Gastrocnemius medialis (tissue), 4 donors: ENCODE data around the gene ERCC2. TPM values are rescaled to one million over a fixed set of nuclear protein-coding genes. Genes with fewer than 3 reads are reported as not detected.

Experiments
- ATAC-seq, 2 donors: fragments of 150-250 bp; one replicate each; pipeline ENCODE4 v1.9.1; 2016
- DNase-seq, 2 donors: peaks; one replicate each; pipeline ENCODE4 v3.0.0-alpha.2; 2019
- H3K27ac ChIP-seq, 4 donors: fragments of 200-600 bp; sonication (generic); 1 replicate in 1 of 4; 2 replicates in 3 of 4; pipeline ENCODE4 v1.5.1; 2016 to 2018; ENCODE audit warnings: mild to moderate bottlenecking in 2 of 4, moderate library complexity in 1 of 4
- H3K27me3 ChIP-seq, 3 donors: fragments of 200-600 bp; sonication (generic) in 2 of 3; 1 replicate in 1 of 3; 2 replicates in 2 of 3; pipeline versions ENCODE4 v1.5.1 to v1.6.0; 2016 to 2019; ENCODE audit warnings: mild to moderate bottlenecking in 1 of 3, moderate library complexity in 1 of 3
- H3K36me3 ChIP-seq, 2 donors: fragments of 200-600 bp; sonication (generic) in 1 of 2; one replicate each; pipeline ENCODE4 v1.5.1; 2017 to 2018
- H3K4me1 ChIP-seq, 2 donors: fragments of 200-600 bp; sonication (generic) in 1 of 2; one replicate each; pipeline ENCODE4 v1.5.1; 2016 to 2017; ENCODE audit warnings: mild to moderate bottlenecking in 2 of 2
- H3K4me3 ChIP-seq, 4 donors: fragments of 200-600 bp; sonication (generic) in 3 of 4; 1 replicate in 1 of 4; 2 replicates in 3 of 4; pipeline ENCODE4 v1.5.1; 2016 to 2019; ENCODE audit warnings: mild to moderate bottlenecking in 2 of 4
- H3K9me3 ChIP-seq, 3 donors: fragments of 200-600 bp; sonication (generic) in 2 of 3; 1 replicate in 1 of 3; 2 replicates in 2 of 3; pipeline ENCODE4 v1.5.1; 2016 to 2019
- POLR2A ChIP-seq, 2 donors: fragments of 450-650 bp; IDR thresholded peaks; one replicate each; pipeline ENCODE4 v1.6.1; 2017; ENCODE audit warnings: antibody characterized with exemption in 2 of 2, mild to moderate bottlenecking in 2 of 2, moderate library complexity in 2 of 2
- in situ Hi-C, 4 donors: fragments of 200-750 bp; cut with MboI; loops; one replicate each; pipeline versions ENCODE4 v1.15.0 to v1.8.0; 2017; ENCODE audit warnings: low sequenced_read_pairs in 4 of 4
- intact Hi-C: fragments of 100-400 bp; cut with DNase I; formaldehyde crosslinking; loops from one replicate; pipeline ENCODE4 v1.15.1; 2023; ENCODE audit warnings: low total_unique reads
- total RNA-seq, 4 donors: library from RNA; depleted of rRNA; stranded (reverse); fragments of >200 nt; gene quantifications; one replicate each; pipeline versions ENCODE4 v1.1.0 to v1.2.3, GENCODE V29; 2016
- TF ChIP-seq, protein P1 (sequence below), 5 experiments: fragments of 450-650 bp in 3 of 5; fragments of 200-600 bp in 2 of 5; sonication (generic) in 2 of 5; IDR thresholded peaks in 4 of 5; conservative IDR thresholded peaks in 1 of 5; 1 replicate in 4 of 5; 2 replicates in 1 of 5; pipeline ENCODE4 v1.5.1; 2016 to 2019; ENCODE audit warnings: antibody characterized with exemption in 5 of 5, mild to moderate bottlenecking in 3 of 5, moderate library complexity in 3 of 5

The ERCC2 gene
- total RNA-seq, 4 donors from 2014 or later, result 4.8 to 8.9 (median 7.2) TPM

DNA sequence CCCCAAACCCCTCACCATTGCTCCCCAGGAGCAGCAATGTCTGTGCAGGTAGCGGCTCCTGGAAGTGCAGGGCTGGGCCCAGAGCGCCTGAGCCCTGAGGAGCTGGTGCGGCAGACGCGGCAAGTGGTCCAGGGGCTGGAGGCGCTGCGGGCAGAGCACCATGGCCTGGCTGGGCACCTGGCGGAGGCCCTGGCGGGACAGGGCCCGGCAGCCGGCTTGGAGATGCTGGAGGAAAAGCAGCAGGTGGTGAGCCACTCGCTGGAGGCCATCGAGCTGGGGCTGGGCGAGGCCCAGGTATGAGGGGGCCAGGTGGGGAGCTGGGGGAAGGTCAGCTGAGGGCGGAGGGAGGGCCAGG is 24.9 kb downstream of the ERCC2 start:
- Histone ChIP-seq H3K27ac (no peak overlapping the region), H3K9me3 (no peaks in the 10 kb centered on the region), H3K4me3 (no peak overlapping the region), H3K4me1 (no peaks in the 10 kb centered on the region), H3K27me3 (peaks cover 9 to 38% (median 17%) of the 10 kb centered on the region in 3 donors), H3K36me3 (no peaks in the 10 kb centered on the region)
- intact Hi-C loops (no loop called here), in situ Hi-C loops (no loop called here)
- DNase-seq, result no peak
- ATAC-seq, result no peak
- TF ChIP-seq POLR2A (IDR thresholded peaks at IDR 0.05), result no peak
- TF ChIP-seq, protein P1, sequence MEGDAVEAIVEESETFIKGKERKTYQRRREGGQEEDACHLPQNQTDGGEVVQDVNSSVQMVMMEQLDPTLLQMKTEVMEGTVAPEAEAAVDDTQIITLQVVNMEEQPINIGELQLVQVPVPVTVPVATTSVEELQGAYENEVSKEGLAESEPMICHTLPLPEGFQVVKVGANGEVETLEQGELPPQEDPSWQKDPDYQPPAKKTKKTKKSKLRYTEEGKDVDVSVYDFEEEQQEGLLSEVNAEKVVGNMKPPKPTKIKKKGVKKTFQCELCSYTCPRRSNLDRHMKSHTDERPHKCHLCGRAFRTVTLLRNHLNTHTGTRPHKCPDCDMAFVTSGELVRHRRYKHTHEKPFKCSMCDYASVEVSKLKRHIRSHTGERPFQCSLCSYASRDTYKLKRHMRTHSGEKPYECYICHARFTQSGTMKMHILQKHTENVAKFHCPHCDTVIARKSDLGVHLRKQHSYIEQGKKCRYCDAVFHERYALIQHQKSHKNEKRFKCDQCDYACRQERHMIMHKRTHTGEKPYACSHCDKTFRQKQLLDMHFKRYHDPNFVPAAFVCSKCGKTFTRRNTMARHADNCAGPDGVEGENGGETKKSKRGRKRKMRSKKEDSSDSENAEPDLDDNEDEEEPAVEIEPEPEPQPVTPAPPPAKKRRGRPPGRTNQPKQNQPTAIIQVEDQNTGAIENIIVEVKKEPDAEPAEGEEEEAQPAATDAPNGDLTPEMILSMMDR (IDR thresholded peaks at IDR 0.05 in 4 of 5, conservative IDR thresholded peaks at IDR 0.05 in 1 of 5), result no peak

DNA sequence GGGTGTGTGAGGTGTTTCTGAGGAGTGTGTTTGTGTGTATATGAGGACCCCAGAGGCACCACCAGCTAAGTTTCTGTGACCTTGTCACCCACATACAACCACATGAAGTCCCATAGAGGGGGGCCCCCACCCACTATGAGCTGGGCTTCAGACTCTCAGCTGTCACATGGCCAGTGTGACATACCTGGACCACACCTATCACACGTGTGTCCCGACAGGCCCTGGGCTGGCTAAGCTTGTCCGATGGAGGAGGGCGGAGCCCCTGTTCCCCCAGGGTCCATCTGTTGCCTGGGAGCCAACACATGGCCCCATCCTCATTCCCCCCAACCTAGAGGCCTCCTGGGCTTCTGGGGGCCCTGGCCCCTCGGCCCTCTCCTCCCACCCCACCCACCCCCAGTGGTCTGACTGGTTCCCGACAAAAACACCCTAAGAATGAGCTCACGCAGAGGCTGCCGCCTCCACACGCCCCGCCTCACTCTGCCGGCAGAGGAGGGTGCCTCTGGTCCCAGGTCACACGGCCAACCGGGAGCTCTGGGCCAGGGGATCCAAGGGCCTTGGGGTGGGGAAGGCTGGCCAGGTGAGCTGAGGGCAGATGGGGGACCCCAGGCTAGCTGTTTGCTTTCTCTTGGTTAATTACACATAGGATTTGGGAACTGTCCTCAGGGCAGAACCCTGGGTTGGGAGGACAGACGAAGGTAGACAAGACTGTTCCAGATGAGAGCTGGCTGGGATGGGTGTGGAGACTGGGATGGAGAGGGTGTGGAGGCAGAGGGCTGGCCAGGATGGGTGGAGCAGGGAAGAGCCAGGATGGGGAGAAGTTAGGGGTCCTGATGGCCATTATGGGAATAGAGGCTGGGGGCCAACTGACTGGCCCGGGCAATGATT is 25.5 kb downstream of the ERCC2 start:
- no peak for TF ChIP-seq POLR2A (IDR thresholded peaks at IDR 0.05)
- TF ChIP-seq, protein P1 (IDR thresholded peaks at IDR 0.05 in 4 of 5, conservative IDR thresholded peaks at IDR 0.05 in 1 of 5), result no peak
- H3K27ac ChIP-seq, result no peak overlapping the region
- DNase-seq, result no peak
- intact Hi-C loops, result no loop called here
- no peaks in the 10 kb centered on the region for H3K36me3 ChIP-seq
- H3K4me3 ChIP-seq, result no peak overlapping the region
- no peak for ATAC-seq
- no peaks in the 10 kb centered on the region for H3K9me3 ChIP-seq
- in situ Hi-C loops, result no loop called here
- peaks cover 9 to 44% (median 23%) of the 10 kb centered on the region in 3 donors for H3K27me3 ChIP-seq
- H3K4me1 ChIP-seq, result no peaks in the 10 kb centered on the region

DNA sequence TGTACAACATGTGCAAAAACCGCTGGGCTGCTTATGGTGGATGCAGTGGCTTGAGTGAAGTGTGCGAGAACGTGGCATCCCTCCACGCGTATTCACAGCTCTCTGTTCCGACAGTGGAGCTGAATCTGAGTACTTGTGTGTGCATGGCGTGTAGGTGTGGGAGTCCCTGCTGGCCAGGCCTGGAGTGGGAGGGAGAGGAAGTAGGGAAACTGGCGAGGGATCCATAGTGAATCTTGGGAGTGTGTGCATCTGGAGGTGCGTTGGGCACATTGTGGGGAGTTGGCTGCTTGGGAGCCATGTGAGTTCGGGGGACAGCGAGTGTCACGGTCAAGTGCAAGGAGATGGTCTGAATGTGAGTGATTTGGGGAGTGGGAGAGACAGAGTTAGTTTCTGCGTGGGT is 27.5 kb downstream of the ERCC2 start:
- Histone ChIP-seq H3K9me3 (no peaks in the 10 kb centered on the region), H3K4me3 (no peak overlapping the region), H3K4me1 (peaks cover 4 to 6% of the 10 kb centered on the region in 2 donors), H3K27me3 (peaks cover 12 to 41% (median 26%) of the 10 kb centered on the region in 3 donors), H3K27ac (no peak overlapping the region), H3K36me3 (no peaks in the 10 kb centered on the region)
- DNase-seq (no peak), ATAC-seq (no peak)
- in situ Hi-C loops, result no loop called here
- no peak for TF ChIP-seq POLR2A (IDR thresholded peaks at IDR 0.05)
- TF ChIP-seq, protein P1 (IDR thresholded peaks at IDR 0.05 in 4 of 5, conservative IDR thresholded peaks at IDR 0.05 in 1 of 5), result no peak
- intact Hi-C loops, result no loop called here

DNA sequence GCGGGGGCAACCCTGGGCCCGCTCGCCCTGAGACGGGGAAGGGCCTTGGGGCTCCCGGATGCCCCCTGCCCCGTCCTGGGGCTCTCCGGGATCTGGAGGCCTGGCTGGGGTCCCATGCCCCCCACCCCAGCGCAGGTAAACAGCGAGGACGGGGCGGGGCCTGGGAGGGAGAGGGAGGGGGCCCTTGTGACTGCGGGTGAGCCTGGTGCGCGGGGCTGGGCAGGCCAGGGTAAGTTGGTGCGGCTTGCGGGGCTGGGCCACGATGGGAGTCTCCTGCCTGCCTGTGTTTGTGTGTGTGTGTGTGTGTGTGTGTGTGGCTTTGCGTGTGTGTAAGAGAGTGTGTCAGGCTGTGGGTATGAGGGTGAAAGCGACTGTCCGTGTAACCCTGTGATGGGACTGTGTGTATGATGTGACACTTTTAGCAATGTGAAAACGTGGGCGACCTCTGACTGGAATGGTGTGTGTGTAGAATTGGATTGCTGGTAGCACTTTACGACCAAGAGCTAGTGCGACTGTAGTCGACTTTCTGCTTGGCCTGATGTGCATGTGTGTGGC is 29.4 kb downstream of the ERCC2 start:
- H3K36me3 ChIP-seq, result no peaks in the 10 kb centered on the region
- H3K9me3 ChIP-seq, result no peaks in the 10 kb centered on the region
- ATAC-seq, result no peak
- no peak for DNase-seq
- in situ Hi-C loops (no loop called here), intact Hi-C loops (no loop called here)
- no peak for TF ChIP-seq POLR2A (IDR thresholded peaks at IDR 0.05)
- TF ChIP-seq, protein P1 (IDR thresholded peaks at IDR 0.05 in 4 of 5, conservative IDR thresholded peaks at IDR 0.05 in 1 of 5), result no peak
- H3K4me3 ChIP-seq, result peak overlapping the region in 2 of 4 donors; percentile 18 to 31
- H3K27me3 ChIP-seq, result peaks cover 3 to 24% (median 20%) of the 10 kb centered on the region in 3 donors
- H3K4me1 ChIP-seq, result peaks cover 4 to 6% of the 10 kb centered on the region in 2 donors
- no peak overlapping the region for H3K27ac ChIP-seq
